SH-SY5Y (cell line): Measurements from ENCODE around the gene UNC5C.

ENCODE experiments used
- GATA2 ChIP-seq: IDR thresholded peaks from 2 replicates; pipeline ENCODE4 v1.6.1; 2011; ENCODE audit warnings: mild to moderate bottlenecking, low read depth, low read length
- GATA3 ChIP-seq: IDR thresholded peaks from 2 replicates; pipeline ENCODE4 v1.6.1; 2011; ENCODE audit warnings: low read depth, mild to moderate bottlenecking, low read length, moderate library complexity

The UNC5C gene

DNA sequence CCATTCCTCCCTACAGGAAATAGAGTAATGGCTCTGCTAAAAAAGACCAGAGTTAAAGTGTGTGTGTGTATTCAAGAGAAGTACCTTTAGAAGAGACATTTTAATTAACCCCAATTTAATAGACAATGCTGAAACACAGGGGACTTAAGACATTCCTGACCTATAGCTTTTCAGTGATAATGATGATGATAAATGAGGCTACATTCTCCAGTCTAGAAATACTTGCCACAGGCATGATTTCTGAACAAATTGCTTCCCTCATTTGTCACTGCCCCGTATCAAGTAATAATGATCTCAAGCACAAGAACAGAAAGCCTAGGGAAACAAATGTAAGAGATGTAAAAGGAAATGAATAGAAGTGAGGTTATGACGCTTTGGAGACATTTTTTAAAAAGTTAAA, 117.1 kb downstream of the UNC5C start:
- TF ChIP-seq GATA2, result no peak

DNA sequence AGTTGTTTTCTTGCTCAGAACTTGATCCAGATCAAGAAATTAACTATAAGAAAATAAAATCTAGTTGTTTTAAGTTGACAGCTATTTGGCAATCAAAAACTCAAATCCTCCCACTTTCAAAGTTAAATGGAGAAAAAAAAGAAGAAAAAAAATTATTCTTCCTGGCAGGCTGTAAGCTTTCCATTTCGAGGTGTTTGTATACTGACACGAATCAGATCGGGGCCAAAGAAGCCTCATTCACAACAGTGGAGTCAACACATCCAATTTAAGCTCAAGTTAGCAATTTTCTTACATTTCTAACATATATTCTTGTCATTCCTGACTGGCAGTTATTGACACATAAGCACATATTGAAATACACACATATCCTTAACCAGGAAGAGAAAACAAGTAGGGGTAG, 119.4 kb downstream of the UNC5C start:
- no peak for TF ChIP-seq GATA2

DNA sequence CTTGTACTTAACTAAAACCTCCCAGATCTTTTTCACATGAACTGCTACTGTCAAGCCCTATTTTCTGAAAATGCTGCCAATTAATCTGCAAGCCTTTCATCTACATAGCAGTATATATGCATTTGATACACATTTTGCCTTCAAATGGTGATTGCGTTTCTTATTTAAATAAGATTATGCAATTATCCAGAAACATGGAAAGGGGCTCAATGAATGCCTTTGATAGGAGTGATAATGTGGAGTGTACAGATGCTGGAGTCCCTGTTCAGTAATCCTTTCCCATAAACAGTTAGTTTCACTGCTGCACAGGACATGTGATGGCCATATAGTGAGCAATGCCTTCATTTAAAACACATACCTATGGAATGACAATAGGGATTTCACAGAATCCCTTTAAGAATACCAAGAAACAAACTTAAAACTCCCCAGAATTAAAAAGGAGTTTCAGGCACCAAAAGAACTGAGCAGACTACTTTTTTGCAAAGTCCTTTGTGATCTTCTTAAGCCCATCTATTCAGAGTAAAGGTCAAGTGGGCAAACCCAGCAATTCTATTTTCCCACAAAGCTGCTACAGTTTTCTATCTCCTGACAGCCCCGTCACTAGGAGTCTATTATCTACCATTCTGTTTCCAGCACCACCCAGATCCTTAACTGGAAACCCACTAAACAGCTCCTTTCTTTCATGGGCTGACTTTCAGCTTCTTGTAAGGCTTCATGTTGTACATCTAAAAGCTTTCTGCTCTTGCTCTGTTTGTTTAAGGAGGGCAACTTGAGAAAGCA, 120.3 kb downstream of the UNC5C start:
- no peak for TF ChIP-seq GATA2

DNA sequence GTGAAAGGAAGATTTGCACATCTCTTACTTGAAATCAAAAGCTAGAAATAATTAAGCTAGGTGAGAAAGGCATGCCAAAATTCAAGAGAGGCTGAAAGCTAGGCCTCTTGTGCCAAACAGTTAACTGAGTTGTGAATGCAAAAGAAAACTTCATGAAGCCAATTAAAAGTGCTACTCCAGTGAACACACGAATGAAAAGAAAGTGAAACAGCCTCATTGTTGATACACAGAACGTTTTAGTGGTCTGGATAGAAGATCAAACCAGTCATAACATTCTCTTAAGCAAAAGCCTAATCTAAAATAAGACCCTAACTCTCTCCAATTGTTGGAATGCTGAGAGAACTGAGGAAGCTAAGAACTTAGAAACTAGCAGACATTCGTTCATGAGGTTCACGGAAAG, 122.3 kb downstream of the UNC5C start:
- TF ChIP-seq GATA2, result no peak
- no peak for TF ChIP-seq GATA3

DNA sequence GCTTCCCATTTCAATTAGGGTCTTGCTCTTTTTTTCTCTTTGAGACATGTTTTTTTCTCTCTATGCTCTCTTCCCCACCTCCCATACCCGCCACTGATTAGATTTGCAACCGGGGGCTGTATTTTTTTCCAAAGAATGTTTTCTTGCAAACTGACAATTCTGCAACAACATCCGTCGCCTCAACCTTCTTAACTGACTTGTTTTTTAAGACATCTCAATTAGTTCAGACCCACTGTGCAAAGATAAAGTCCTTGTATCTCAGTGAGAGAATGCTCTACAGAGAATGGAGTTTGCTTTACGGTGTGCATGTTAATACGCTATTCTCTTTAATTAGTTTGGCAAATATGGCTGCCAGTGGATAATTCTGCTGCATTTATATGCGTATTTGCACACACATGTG, 126.3 kb downstream of the UNC5C start:
- TF ChIP-seq GATA2, result no peak
- TF ChIP-seq GATA3, result no peak

DNA sequence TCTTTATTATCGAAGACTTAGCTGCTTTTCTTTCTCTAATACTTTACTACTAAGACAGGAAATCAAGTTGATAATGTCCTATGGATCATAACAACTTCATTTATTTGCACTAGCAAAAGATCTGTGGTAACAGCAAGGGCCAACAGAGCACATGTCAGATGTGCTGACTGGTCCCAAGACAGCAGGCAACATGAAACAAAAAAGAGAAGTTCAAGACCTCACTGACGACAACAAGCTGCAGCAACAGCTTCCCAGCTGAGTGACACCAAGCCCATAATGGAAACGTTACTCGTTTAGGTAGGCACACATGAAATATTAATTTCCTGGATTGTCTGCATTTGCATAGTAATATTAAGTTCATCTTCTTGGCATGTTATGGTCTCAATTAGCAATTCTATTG, 126.9 kb downstream of the UNC5C start:
- TF ChIP-seq GATA3 (no peak), GATA2 (no peak)

DNA sequence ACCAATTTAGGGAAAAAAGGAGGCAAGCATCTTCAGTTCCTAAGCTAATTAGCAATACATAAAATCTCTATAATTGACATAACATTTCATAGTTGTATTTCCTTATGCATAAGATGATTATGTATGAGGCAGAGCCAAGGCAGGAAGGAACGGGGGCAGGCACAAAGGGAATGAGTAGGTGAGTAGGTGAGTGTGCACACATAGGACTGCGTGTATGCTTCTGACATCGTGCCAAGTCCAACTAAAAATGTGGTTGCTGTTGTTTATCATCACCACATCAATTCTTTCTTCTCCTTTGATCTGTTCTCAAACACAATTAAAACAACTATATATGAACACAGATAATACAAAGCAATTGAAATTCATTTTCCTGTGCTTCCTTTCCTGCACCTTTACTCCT, 131.2 kb downstream of the UNC5C start:
- TF ChIP-seq GATA2 (no peak), GATA3 (no peak)

DNA sequence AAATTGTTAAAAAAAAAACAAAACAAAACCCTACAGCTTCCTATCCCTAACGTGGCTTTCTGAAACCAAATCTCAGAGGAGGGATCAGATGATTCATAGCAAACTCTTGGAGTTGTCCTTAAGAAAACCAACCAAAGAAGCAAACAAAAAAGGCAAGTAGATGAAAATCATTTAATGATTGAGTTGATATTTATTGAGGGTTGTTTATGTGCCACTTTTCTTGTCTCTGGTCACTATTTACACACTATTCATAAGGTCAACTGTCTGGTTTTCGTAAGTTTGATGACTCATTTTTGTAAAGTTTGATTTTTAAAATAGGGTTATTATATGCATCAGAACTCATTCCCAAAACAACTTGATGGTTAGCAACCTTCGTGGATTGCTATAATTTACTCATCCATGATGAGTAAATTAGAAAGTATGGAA, 133.4 kb downstream of the UNC5C start:
- TF ChIP-seq GATA3, result no peak
- no peak for TF ChIP-seq GATA2

DNA sequence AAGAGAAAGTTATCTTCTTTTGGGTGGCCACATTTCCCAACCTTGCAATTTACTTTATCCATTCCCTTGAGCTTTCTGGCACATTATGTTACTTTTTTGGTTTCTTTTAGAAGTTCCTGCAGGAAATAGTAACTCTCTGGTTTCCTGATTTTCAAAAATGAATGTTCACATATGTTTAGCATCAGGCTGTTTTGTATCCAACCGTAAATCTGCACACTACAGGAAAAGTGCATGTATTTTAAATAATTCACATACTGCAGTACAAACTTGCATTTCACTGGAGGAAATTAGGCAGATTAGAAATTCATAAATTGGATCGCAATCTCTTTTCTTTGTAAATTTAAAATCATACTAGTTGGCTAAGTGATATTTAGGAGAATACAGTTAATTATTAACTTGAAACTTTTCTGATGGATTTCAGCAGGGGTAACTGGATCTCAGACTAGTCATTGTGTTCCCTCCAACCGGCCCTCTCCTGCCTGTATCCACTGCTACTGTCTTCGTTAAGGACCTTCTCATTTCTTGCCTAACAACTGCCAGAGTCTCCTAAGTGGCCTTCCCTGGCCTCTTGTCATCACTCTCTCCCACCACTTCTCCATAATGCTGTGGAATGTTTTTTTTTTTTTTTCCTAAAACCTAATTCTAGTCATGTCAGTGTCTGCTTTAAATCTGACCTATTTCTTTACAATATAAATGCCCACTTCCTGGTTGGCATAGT, 137.2 kb downstream of the UNC5C start:
- TF ChIP-seq GATA3, result no peak
- no peak for TF ChIP-seq GATA2

DNA sequence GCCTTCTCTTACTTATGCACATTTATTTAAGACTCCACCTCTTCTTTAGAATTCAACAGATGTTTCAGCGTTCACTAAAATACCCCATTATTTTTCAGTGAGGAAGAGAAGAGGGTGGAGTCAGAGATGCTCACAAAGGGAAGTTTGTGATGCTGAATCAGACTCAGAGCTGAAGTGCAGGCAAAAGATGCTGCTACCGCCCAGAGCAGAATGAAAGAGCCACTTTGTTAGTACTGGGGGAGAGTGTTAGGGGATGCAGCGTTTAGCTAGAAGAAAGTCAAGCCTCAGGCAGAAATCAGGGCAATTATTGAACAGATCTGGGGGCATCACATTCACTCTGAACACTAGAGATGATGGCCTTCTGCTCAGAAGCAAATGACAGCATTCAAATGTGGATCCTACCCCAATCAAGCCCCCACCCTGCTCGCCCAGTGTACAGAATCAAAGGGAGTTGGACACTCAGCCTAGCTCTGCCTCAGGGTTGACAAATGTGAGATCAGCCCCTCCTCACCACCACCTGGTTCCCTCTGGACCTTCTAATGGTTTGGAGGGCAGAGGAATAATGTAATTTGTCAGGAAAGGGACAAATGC, 138.3 kb downstream of the UNC5C start:
- no peak for TF ChIP-seq GATA2
- no peak for TF ChIP-seq GATA3

DNA sequence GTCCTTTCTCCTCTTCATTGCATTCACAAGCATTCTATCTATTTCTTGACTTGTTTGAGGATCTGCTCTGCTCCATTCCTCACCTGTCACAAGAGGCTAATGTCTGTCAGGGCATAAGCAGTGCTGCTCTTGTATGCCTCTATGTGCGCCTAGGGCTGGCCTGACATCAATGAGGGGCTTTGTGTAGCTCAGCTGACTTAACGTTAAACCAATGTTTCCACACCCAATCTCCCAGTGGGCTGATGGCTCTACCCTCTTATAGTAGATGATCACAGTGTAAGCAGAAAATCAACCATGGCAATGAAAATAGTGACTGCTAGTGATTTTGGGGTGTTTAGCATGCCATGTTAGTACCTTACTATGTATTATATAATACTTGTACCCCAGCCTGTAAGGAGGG, 139.0 kb downstream of the UNC5C start:
- no peak for TF ChIP-seq GATA3
- TF ChIP-seq GATA2, result no peak

DNA sequence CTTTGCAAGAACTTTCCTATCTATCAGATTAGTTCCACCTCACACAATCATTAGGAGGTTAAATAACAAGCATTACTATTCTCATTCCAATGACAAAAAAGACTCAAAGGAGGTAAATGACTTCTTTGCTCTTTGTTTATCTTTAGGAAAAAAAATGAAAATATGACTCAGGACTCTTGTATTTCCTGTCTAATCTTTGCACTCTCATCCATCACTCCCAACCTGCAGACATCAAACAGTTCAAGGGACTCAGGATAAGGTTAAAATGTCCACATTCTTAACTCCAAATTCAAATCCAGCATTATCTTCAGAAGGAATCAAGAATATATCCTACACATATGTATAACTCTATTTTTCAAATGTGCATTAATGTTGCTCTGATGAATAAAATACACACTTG, 139.6 kb downstream of the UNC5C start:
- TF ChIP-seq GATA3 (no peak), GATA2 (no peak)

DNA sequence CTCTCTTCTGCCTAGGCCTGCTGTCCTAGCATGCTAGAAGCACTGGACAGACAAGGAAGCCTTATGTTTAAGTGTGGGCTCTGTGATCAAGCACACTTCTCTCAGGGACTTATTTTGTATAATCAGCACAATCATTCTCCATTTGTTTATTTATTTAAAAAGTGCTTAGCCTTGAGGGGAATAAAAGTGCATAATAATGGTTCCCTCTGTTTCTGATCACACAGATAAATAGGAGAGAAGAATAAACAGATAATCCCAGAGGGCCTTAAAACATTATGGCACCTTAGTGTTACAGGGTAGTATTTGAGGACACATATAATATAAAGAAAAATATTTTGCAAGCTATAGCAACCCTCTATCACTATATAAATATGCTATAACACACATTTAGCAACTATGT, 146.5 kb downstream of the UNC5C start:
- TF ChIP-seq GATA2 (0 out of 2 replicates have a peak, but pooled peaks have one; percentile 22), GATA3 (peak; percentile 56; the same call in 1 of the 2 replicates)

DNA sequence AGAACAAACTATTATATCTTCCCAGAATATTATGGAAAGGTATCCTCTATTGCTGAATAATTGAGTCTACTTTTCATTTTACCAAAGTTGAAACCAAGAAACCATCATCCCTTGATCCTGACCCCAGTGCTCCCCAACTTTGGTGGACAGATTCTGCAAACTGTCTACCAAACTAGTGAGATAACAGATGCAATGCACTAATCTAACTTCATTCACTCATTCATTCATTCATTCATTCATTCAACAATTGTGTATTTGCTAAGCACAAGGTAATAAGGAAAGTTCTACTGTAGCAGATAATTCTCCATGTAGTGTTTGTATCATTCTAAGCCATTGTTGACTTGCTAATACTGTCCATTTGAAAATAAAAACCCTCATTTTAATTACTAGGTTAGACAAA, 150.6 kb downstream of the UNC5C start:
- no peak for TF ChIP-seq GATA2
- no peak for TF ChIP-seq GATA3

DNA sequence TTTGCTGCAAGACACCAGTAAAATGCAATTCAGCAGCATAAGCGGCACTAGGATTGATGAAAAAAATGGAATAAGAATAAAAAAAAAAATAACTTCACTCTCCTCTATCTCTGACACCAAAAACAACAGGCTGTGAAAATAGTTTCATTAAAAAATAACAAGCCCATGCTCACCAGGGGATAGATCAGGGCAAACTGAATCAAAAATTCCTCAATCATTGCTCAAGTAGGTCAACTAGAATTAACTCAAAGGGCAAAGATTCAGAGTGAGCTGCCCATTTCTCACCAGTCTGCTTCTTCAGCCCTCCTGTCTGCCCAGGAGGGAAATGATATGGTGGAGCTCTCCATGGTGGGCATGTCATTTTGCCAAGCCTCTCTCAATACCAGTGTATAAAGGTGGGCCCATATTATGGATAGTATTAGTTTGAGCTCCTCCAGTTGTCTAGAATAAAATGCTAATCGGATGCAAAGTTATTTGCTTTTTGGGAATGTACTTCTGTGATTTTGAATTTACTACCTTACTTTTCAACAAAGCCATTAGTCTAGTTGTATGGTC, 153.9 kb downstream of the UNC5C start:
- TF ChIP-seq GATA2 (no peak), GATA3 (no peak)

DNA sequence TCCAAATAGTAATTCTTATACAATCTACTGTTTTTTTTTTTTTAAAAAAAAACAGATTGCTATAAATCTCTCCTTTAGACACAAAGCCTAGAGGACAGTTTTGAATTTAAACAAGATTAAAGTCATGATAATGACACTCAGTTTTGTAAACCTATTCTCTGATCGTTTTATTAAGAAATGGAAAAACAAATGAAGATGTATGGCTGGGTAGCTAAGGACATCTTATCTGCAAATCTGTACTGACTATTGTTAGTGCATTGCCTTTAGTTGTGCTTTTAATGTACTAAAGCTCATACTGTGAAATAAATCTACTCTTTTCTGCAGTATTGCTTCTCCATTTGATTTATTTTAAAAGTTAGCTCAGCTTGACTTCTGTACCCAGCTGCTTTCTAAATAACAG, 155.0 kb downstream of the UNC5C start:
- TF ChIP-seq GATA2 (no peak), GATA3 (0 out of 2 replicates have a peak, but pooled peaks have one; percentile 30)

DNA sequence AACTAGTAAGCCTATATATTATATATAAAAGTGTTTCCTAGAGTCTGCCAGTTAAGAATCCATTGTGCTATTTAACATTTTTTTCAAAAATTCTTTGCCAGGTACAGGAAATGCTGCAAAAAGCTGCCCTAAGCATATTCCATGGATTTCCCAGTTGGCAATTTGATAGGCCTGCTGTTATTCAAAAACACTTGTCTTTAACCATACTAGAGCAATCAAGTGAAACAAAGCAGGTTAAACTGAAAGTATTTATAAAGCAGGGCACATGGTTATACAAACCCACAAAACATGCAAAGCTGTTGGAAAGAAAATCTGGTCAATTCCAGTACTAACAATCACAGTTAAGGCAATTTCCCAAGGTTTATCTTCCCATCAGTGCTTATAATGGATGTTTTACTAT, 159.9 kb downstream of the UNC5C start:
- 0 out of 2 replicates have a peak, but pooled peaks have one; percentile 30 for TF ChIP-seq GATA3
- TF ChIP-seq GATA2, result no peak
